ENCODE data around the gene GVQW3.

The GVQW3 gene

DNA sequence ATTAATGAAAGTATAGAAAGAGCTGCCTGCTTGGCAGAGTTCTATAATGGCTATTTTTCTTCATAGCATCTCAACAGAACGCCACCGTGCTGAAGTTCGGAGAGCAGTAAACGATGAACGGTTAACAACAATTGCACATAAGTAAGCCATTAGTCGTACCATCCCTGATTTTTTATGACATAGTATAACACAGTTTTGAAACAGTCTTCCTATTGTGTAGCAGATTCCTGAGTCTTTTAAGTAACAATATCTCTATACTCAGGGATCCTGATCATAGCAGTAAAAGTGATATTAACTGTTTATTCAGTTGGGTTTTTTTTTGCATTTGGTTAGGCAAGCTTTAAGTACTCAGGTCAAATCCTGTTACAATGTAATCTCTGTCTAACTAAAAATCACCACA, 72.1 kb downstream of the GVQW3 start:
- no peak for DNase-seq

DNA sequence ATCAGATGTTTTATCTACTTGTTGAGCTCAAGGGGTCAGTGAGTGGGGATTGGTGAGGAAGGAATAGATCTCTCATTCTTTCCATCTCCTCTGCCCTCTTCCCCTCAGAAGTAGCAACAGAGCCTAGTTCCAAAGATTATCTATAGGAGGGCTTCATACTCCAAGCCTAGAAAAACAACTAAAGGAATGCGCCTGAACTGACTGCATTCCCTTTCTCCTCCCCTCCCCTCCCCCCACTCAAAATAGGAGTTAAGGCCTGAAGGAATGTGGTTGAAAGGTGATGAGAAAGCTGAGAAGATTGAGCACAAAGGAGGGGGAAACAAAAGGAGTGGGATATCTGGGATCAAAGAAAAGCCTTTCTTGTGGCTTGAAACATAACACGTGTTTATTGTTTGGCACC, 74.2 kb downstream of the GVQW3 start:
- DNase-seq = no peak

- DNase-seq = no peak
These were observed 74.8 kb downstream of the GVQW3 start for GRCh38 chr11:76455931-76456330.

DNA sequence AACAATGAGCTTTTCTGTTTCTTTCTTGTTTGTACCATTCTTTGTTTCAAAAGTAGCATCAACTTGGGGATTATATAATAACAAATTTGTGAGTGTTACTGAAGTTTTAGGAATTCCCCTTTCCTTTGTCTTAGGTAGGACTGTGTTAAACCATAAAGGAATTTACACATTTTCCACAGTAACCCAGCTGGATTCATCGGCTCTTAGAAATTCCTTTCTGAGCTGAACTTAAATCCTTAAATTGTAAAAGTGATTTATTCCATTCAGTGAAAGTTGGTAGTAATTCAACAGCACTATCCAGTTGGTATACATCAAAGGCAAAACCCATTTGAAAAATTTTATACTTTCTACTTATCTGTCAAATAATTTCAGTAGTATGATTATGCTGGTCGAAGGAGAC, 75.4 kb downstream of the GVQW3 start:
- DNase-seq = no peak
